Gastrocnemius medialis (tissue), 4 donors: ENCODE measurements around the gene RELL1.

ENCODE experiments used
- CTCF ChIP-seq, 5 experiments: fragments of 450-650 bp in 3 of 5; fragments of 200-600 bp in 2 of 5; sonication (generic) in 2 of 5; IDR thresholded peaks in 4 of 5; conservative IDR thresholded peaks in 1 of 5; 1 replicate in 4 of 5; 2 replicates in 1 of 5; pipeline ENCODE4 v1.5.1; 2016 to 2019; ENCODE audit warnings: antibody characterized with exemption in 5 of 5, mild to moderate bottlenecking in 3 of 5, moderate library complexity in 3 of 5
- POLR2A ChIP-seq, 2 donors: fragments of 450-650 bp; IDR thresholded peaks; one replicate each; pipeline ENCODE4 v1.6.1; 2017; ENCODE audit warnings: antibody characterized with exemption in 2 of 2, mild to moderate bottlenecking in 2 of 2, moderate library complexity in 2 of 2

- TF ChIP-seq CTCF (IDR thresholded peaks at IDR 0.05 in 4 of 5, conservative IDR thresholded peaks at IDR 0.05 in 1 of 5) (no peak), POLR2A (IDR thresholded peaks at IDR 0.05) (no peak)
Measured at GRCh38 chr4:37644962-37645361, 41.2 kb downstream of the RELL1 start.
